NCI-H510A (cell line): ENCODE results near the gene CXCL17.

Experiments used
- DNase-seq: peaks from one replicate; lab custom pipeline; 2025; lab: John Stamatoyannopoulos, UW

CXCL17 gene

DNA sequence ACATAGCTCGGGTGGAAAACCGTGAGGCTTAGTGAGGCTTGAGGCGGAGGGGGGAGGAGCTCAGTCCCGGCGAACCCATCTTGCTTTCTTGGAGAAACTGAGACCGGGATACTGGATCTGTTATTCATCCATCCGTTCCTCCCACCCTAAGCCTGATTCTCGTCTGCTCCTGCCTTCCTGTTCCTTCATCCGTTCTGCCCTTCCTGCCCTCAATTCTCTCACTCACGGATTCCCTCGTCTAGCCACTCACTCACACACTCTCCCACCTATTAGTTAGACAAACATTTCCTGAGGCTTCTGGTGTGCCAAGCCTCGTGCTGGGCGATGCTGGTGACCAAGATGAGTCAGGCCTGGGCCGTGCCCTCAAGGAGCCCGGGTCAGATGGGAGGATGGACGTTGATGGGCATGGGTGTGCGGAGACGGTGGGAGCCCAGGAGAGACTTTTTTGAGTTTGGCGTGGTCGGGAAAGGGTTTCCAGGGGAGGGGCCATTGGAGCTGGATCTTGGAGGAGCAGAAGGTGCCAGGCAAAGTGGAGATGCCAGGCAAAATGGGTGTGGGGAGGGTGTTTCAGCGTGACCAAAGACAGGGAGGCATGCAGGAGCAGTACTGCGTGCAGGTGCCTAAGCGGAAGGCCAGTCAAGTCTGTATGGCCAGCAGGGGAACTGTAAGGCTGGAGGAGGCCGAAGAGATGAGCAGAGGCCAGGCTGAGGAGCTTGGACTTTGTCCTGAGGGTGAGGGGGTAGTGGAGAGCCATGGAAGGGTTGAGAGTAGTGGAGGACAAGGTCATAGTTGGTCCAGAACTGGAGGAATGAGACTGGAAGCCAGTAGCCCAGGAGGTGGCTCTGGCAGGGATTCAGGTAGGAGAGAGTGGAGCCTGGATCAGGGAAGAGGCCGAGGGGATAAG, 45.2 kb downstream of the CXCL17 start:
- no peak for DNase-seq

DNA sequence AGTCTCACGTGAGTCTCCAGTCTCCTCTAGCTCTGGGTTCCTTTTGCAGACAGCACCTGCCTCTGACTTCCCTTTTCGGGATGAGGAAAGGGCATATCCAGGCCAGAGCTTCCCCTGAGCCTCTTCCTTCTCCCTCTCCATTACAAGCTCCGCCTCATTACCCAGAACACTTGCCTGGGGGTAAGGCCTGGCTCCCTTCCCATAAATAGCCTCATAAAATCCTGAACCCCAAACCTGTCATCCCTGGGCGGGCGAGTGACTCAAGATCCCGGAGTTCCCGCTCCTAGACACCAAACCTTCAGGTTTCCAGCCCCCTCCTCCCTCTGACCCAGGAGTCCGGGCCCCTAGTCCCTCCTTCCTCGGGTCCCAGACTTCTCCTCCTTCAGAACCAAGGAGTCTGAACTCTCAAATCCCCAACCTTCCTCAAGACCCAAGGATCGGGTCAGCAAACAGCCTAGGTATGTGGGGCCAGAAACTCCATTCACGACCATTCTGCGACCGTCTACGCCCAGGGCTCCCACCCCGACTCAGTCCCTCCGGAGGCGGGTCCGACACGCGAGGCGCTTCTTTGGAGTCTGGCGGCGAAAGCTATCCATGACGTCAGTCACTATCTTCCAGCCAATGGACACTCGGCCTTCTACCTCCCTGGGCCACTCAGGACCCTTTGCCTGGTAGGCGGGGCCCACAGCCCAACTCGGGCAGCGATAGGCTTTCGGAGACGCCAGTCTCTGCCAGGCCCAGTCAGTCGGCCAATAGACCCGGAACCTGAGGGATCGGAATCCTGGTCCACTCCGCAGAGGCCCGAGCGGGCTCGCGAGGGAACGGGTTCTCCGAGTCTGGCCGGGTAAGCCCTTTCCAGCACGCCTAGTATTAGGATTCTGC, 46.1 kb downstream of the CXCL17 start:
- peak; percentile 96 for DNase-seq

DNA sequence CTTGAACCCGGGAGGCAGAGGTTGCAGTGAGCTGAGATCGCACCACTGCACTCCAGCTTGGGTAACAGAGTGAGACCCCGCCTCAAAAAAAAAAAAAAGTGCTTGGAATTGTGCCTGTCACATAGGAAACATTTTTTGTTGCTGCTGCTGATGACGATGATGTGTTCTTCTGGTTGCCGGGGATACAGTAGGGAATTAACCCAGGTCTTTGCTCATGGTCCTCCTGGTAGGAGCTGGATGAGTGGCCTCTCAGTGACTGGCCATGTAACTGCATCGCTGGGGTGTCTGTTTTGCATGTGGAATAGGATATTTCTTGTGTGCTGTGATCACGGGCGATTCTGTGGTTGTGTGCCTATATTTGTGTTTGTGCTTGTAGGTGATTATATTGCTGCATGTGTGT, 48.0 kb downstream of the CXCL17 start:
- DNase-seq, result no peak

DNA sequence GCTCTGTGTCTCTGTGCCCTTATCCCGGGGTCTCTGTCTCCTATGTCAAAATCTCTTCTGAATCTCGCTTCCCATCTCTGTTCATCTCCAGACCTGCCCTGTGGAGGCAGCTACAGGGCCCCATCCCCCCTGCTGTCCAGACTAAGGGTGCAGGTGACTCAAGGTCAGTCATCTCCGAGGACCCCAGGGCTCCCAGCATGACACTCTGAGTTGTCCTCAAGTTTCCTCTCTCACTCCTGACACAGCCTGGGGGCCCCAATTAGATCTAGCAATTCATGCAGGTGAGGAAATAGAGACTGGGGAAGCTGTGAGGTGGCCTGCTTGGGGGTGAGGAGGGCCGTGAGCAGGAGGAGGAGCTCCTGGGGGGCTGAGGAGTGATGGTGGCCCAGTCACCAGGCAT, 50.6 kb downstream of the CXCL17 start:
- no peak for DNase-seq

DNA sequence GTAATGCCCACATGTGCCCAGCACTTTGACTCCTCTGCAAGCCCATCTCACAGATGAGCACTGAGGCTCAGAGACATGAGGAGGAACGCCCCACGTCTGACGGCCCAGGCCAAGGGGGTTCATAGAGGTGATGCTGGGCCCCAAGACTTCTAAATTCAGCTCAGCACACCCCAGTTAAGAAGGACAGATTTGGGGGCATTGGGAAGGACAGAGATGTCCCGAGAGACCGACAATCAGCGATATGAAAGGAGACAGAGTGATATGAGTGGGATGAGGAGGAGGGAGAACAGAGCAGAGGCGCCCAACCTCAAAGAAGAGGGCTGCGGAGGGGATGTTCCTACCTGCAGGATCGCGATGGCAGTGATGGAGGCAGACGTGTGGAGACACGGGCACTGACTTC, 52.8 kb downstream of the CXCL17 start, which contains the start of gene CNFN:
Gene CNFN (minus strand): TSS at position 399 of the 400 bp plus-strand sequence. CDS start 1,260 bp downstream, outside the sequence.
- no peak for DNase-seq

DNA sequence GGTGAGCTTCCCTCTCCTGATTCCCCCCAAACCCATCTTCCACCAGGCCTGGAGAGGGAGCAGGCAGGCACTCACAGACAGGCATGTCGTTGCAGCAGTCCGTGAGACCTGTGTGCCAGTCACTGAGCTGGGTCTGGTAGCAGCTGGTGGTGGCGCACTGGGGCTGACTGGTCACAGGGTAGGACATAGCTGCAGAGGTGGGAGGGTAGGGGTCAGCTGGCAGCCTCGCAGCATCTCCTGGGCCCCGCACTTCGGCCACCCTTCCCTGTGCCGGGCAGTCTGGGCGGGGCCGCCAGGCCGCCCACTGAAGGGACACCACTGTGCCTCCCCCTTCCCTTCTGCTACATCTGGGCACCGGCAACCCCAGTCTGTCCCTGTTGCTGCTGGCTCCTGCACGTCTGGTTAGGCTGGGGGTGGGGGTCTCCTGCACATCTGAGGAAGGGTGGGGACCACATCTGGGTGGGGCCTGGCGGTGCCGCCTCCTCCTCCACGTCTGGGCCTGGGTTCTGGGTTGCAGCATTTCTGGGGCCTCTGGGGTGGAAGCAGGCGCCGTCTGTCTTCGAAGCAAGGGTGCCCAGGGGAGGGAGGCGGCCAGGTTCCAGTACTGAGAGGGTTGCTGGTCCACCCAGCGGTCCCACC, 53.8 kb downstream of the CXCL17 start:
- no peak for DNase-seq

DNA sequence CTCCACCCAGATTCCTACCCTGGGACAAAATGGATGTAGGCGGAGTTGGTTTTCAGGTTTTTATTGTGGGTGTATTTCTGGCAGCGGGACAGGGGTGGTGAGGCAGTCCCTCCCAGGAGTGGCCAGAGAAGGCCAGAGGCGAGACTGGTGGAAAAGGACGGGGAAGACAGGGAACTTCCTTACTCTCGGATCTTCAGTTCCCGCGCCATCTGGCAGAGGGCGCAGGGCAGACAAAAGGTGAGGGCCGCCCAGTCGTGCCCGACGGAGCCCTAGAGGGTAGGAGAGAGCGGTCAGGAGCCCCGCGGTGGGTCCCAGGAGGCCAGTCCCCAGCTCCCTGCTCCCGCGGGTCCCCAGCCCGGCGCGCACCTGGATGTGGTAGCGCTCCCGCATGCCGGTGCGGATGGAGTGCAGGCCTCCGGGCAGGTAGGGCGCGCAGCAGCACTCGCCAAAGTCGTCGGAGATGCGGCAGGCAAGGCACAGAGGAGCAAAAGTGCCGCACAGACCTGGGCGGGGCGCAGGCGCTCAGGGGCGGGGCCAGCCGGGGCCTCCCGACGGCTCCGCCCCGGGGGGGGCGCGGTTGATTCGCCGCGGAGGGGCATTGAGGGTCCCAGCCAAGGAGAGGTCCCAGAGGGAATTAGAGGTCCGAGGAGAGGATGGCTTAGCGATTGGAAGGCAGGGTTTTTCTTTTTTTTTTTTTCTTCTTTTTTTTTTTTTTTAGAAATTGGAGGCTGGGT, 55.6 kb downstream of the CXCL17 start:
- DNase-seq, result peak; percentile 71

DNA sequence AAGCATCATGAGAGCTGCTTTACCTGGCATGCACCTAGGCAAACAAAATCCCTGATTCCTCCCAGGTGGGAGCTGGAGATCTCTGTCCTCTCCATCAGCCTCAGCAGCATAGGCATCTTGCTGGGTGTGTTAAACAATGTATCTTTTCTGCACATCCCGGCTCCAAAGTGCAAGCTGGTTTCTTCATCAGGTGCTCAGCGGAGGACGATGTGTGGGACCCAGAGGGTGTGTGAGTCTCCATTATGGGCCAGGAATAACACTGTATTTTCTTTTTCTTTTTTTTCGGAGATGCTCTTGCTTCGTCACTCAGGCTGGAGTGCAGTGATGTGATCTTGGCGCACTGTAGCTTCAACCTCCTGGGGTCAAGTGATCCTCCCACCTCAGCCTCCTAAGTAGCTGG, 62.6 kb downstream of the CXCL17 start:
- DNase-seq, result no peak
